Transverse colon (tissue), 4 donors: Measurements from ENCODE around the gene ROR1. TPM values are rescaled to one million over a fixed set of nuclear protein-coding genes. Genes with fewer than 3 reads are reported as not detected.
"Not testable (repeated sequence)": the region's sequence is repeated elsewhere in the genome, so short reads cannot be mapped to it uniquely, and the experiment has no call there.

ENCODE experiments used
- DNase-seq: peaks from one replicate; pipeline ENCODE4 v3.0.0-alpha.2; 2019
- H3K27ac ChIP-seq, 4 donors: fragments of 200-600 bp; sonication (generic); 2 replicates each; pipeline ENCODE4 v1.5.1; 2016 to 2018; ENCODE audit warnings: inconsistent platforms in 4 of 4
- H3K27me3 ChIP-seq: fragments of 200-600 bp; sonication (generic); 2 replicates; pipeline ENCODE4 v1.5.1; 2017; ENCODE audit warnings: inconsistent platforms
- H3K36me3 ChIP-seq, 4 donors: fragments of 200-600 bp; sonication (generic); 2 replicates each; pipeline ENCODE4 v1.5.1; 2017 to 2019; ENCODE audit warnings: inconsistent platforms in 4 of 4
- H3K4me1 ChIP-seq, 4 donors: fragments of 200-600 bp; sonication (generic); 2 replicates each; pipeline ENCODE4 v1.5.1; 2017 to 2020; ENCODE audit warnings: inconsistent platforms in 4 of 4
- H3K4me3 ChIP-seq, 4 donors: fragments of 200-600 bp; sonication (generic); 1 replicate in 1 of 4; 2 replicates in 3 of 4; pipeline versions ENCODE4 v1.5.1 to v1.6.1; 2017 to 2019; ENCODE audit warnings: inconsistent platforms in 4 of 4
- H3K9me3 ChIP-seq, 2 donors: fragments of 200-600 bp; sonication (generic); 2 replicates each; pipeline ENCODE4 v1.5.1; 2017 to 2019; ENCODE audit warnings: inconsistent platforms in 2 of 2
- CTCF ChIP-seq, 5 experiments: fragments of 200-600 bp in 3 of 5; fragments of 450-650 bp in 2 of 5; sonication (generic) in 3 of 5; IDR thresholded peaks; 1 replicate in 2 of 5; 2 replicates in 3 of 5; pipeline ENCODE4 v1.5.1; 2016 to 2017; ENCODE audit warnings: antibody characterized with exemption in 5 of 5, inconsistent platforms in 3 of 5, mild to moderate bottlenecking in 2 of 5, moderate library complexity in 1 of 5
- EP300 ChIP-seq: sonication (generic); formaldehyde crosslinking; IDR thresholded peaks from one replicate; pipeline ENCODE4 v1.6.1; 2017; ENCODE audit warnings: antibody characterized with exemption, low read depth
- POLR2A ChIP-seq: fragments of 450-650 bp; IDR thresholded peaks from one replicate; pipeline ENCODE4 v1.6.1; 2016; ENCODE audit warnings: antibody characterized with exemption, mild to moderate bottlenecking, moderate library complexity
- POLR2AphosphoS5 ChIP-seq, 3 donors: sonication (generic); formaldehyde crosslinking; IDR thresholded peaks; one replicate each; pipeline ENCODE4 v1.6.1; 2016; ENCODE audit warnings: antibody characterized with exemption in 3 of 3
- WGBS, 2 donors: methylation state at CpG; one replicate each; pipeline ENCODE4 v1.1.5; 2018; ENCODE audit warnings: low coverage in 1 of 2; 5-methylcytosine and 5-hydroxymethylcytosine counted together
- in situ Hi-C, 4 donors: fragments of 200-750 bp; cut with MboI; loops; one replicate each; pipeline versions ENCODE4 v1.15.0 to v1.15.1; 2017; ENCODE audit warnings: low sequenced_read_pairs in 3 of 4, low pct_ligation_motif_present in 1 of 4, low pct_unique_long_range_greater_than_20kb in 1 of 4
- intact Hi-C: fragments of 100-400 bp; cut with DNase I; formaldehyde crosslinking; loops from one replicate; pipeline ENCODE4 v1.15.1; 2023; ENCODE audit warnings: low total_unique reads
- total RNA-seq, 4 donors: library from RNA; depleted of rRNA; stranded (reverse); fragments of >200 nt; gene quantifications; one replicate each; pipeline ENCODE4 v1.1.0, GENCODE V29; 2016

Gene ROR1
- total RNA-seq, 4 donors from 2014 or later: 3.0 to 6.7 (median 4.6) TPM

- no peak for DNase-seq
- intact Hi-C loops: no loop called here
- in situ Hi-C loops: no loop called here
- H3K4me3 ChIP-seq: no peak overlapping the region
- no peak for TF ChIP-seq POLR2A
- no peak for TF ChIP-seq POLR2AphosphoS5 (IDR thresholded peaks at IDR 0.05)
- TF ChIP-seq EP300: no peak
- TF ChIP-seq CTCF (IDR thresholded peaks at IDR 0.05): no peak
- H3K4me1 ChIP-seq: peaks cover 0 to 20% (median 4%) of the 10 kb centered on the region in 4 donors
- 95% methylated on average over 1 of the region's 1 CpG; no CpG with 5 or more reads in 1 of the 2 donors for WGBS, 2 donors
- H3K36me3 ChIP-seq: no peaks in the 10 kb centered on the region
- H3K9me3 ChIP-seq: no peaks in the 10 kb centered on the region
- H3K27ac ChIP-seq: no peak overlapping the region
- no peaks in the 10 kb centered on the region for H3K27me3 ChIP-seq
Observed at GRCh38 chr1:63807046-63807445, 33.2 kb downstream of the ROR1 start.

- 72 to 100% methylated on average over 1 to 3 of the region's 3 CpGs for WGBS, 2 donors
- in situ Hi-C loops (no loop called here), intact Hi-C loops (no loop called here)
- no peak for DNase-seq
- Histone ChIP-seq H3K4me1 (peaks cover 0 to 26% (median 0%) of the 10 kb centered on the region in 4 donors), H3K27me3 (no peaks in the 10 kb centered on the region), H3K27ac (no peak overlapping the region), H3K9me3 (no peaks in the 10 kb centered on the region), H3K4me3 (no peak overlapping the region), H3K36me3 (no peaks in the 10 kb centered on the region)
- no peak for TF ChIP-seq POLR2A
- no peak for TF ChIP-seq POLR2AphosphoS5 (IDR thresholded peaks at IDR 0.05)
Observed at GRCh38 chr1:63810936-63811469, 37.2 kb downstream of the ROR1 start.

GRCh38 chr1:63812071-63812700 lies 38.4 kb downstream of the ROR1 start:
- WGBS, 2 donors: 92% methylated on average over 6 of the region's 6 CpGs; no CpG with 5 or more reads in 1 of the 2 donors
- H3K4me1 ChIP-seq: peaks cover 3 to 32% (median 7%) of the 10 kb centered on the region in 4 donors
- in situ Hi-C loops: no loop called here
- DNase-seq: no peak
- no peaks in the 10 kb centered on the region for H3K27me3 ChIP-seq
- no peaks in the 10 kb centered on the region for H3K9me3 ChIP-seq
- H3K4me3 ChIP-seq: no peak overlapping the region
- intact Hi-C loops: no loop called here
- TF ChIP-seq POLR2A: no peak
- no peak for TF ChIP-seq POLR2AphosphoS5 (IDR thresholded peaks at IDR 0.05)
- no peak for TF ChIP-seq CTCF (IDR thresholded peaks at IDR 0.05)
- no peak for TF ChIP-seq EP300
- H3K36me3 ChIP-seq: no peaks in the 10 kb centered on the region
- H3K27ac ChIP-seq: no peak overlapping the region

GRCh38 chr1:63813829-63814277 lies 40.0 kb downstream of the ROR1 start:
- peaks cover 4 to 38% (median 10%) of the 10 kb centered on the region in 4 donors for H3K4me1 ChIP-seq
- H3K27me3 ChIP-seq: no peaks in the 10 kb centered on the region
- TF ChIP-seq EP300 (no peak), POLR2AphosphoS5 (IDR thresholded peaks at IDR 0.05) (no peak), CTCF (IDR thresholded peaks at IDR 0.05) (no peak), POLR2A (no peak)
- intact Hi-C loops (no loop called here), in situ Hi-C loops (no loop called here)
- H3K4me3 ChIP-seq: no peak overlapping the region
- peak overlapping the region; percentile 13 to 65 (median 52) for H3K27ac ChIP-seq
- WGBS, 2 donors: 35 to 62% methylated on average over 3 of the region's 3 CpGs
- DNase-seq: no peak
- H3K9me3 ChIP-seq: no peaks in the 10 kb centered on the region
- no peaks in the 10 kb centered on the region for H3K36me3 ChIP-seq

GRCh38 chr1:63816217-63816815 lies 42.5 kb downstream of the ROR1 start:
- H3K36me3 ChIP-seq, H3K27me3 ChIP-seq, DNase-seq, in situ Hi-C loops, H3K4me3 ChIP-seq, H3K9me3 ChIP-seq, H3K27ac ChIP-seq: not testable (repeated sequence)
- 86 to 93% methylated on average over 2 to 5 of the region's 5 CpGs for WGBS, 2 donors
- peaks cover 8 to 35% (median 11%) of the 10 kb centered on the region in 4 donors for H3K4me1 ChIP-seq
- intact Hi-C loops: loop anchor here (5.0 kb wide), 1 partner anchor 51 kb away; no protein-coding TSS in a partner anchor
